Activated gamma-delta T cell treated with Interleukin-2 at 50 U/mL for 16 hours (primary cell): ENCODE data around the gene RNF31.
A peak's percentile ranks its signal among the peaks of the same experiment; 100 is the strongest.

Experiments used
- DNase-seq: peaks from one replicate; pipeline ENCODE4 v3.0.0-alpha.2; 2020

The RNF31 gene

GRCh38 chr14:24138396-24139271 is 8.7 kb upstream of the RNF31 start:
- DNase-seq = no peak

- DNase-seq = no peak
Measured at GRCh38 chr14:24139272-24139934, 7.9 kb upstream of the RNF31 start.

GRCh38 chr14:24141097-24141880 is 6.0 kb upstream of the RNF31 start, which contains the start of gene EMC9:
EMC9 (minus strand) TSS chr14:24141591; CDS start chr14:24141304, 287 bp downstream.
- DNase-seq = peak; percentile 100

GRCh38 chr14:24143511-24143910 is 3.8 kb upstream of the RNF31 start:
- no peak for DNase-seq

GRCh38 chr14:24144451-24144850 is 2.8 kb upstream of the RNF31 start:
- DNase-seq = no peak

GRCh38 chr14:24145219-24145618 is 2.1 kb upstream of the RNF31 start:
- no peak for DNase-seq

- no peak for DNase-seq
Measured at GRCh38 chr14:24145690-24146452, 1.4 kb upstream of the RNF31 start.

- peak; percentile 77 for DNase-seq
Measured at GRCh38 chr14:24146453-24146977, 783 bp upstream of the RNF31 start, which contains the start of gene PSME2. PSME2 (minus strand) TSS chr14:24146610; CDS start chr14:24146581, 29 bp downstream.

GRCh38 chr14:24147761-24148428 is 597 bp downstream of the RNF31 start:
- DNase-seq = no peak

GRCh38 chr14:24149302-24149969 is 2.1 kb downstream of the RNF31 start:
- DNase-seq = no peak

GRCh38 chr14:24150061-24150460 is 2.8 kb downstream of the RNF31 start:
- DNase-seq = no peak

- no peak for DNase-seq
Measured at GRCh38 chr14:24150567-24150966, 3.3 kb downstream of the RNF31 start.

GRCh38 chr14:24150993-24151392 is 3.7 kb downstream of the RNF31 start:
- no peak for DNase-seq

GRCh38 chr14:24151404-24152080 is 4.2 kb downstream of the RNF31 start:
- no peak for DNase-seq

GRCh38 chr14:24155100-24155499 is 7.8 kb downstream of the RNF31 start:
- DNase-seq = no peak

GRCh38 chr14:24156840-24157239 is 9.5 kb downstream of the RNF31 start:
- no peak for DNase-seq

- no peak for DNase-seq
Measured at GRCh38 chr14:24157331-24157730, 10.0 kb downstream of the RNF31 start.

GRCh38 chr14:24159777-24160498 is 12.6 kb downstream of the RNF31 start:
- no peak for DNase-seq

- DNase-seq = no peak
Measured at GRCh38 chr14:24160499-24160849, 13.2 kb downstream of the RNF31 start.
